ENCODE measurements around the gene ERC2.

The ERC2 gene

GRCh38 chr3:55604846-55605245, 863.4 kb downstream of the ERC2 start:
- Histone ChIP-seq H3K27ac (no peak overlapping the region), H3K9me3 (ENCODE audit: control insufficient read depth, low read length) (no peaks in the 10 kb centered on the region), H3K27me3 (ENCODE audit: control insufficient read depth, insufficient read depth, low read length) (no peaks in the 10 kb centered on the region), H3K4me2 (ENCODE audit: low read length) (no peak overlapping the region), H3K4me3 (ENCODE audit: low read depth, low read length) (no peak overlapping the region), H3K4me1 (no peaks in the 10 kb centered on the region), H3K9ac (no peak overlapping the region), H2AFZ (no peak overlapping the region), H3K36me3 (ENCODE audit: control insufficient read depth, insufficient read depth, low read length) (no peaks in the 10 kb centered on the region), H3K79me2 (no peaks in the 10 kb centered on the region)
- TF ChIP-seq CTCF (IDR thresholded peaks at IDR 0.05) = no peak

GRCh38 chr3:55604402-55604801, 863.9 kb downstream of the ERC2 start:
- no peaks in the 10 kb centered on the region for H3K36me3 ChIP-seq (ENCODE audit: control insufficient read depth, insufficient read depth, low read length)
- no peaks in the 10 kb centered on the region for H3K4me1 ChIP-seq
- no peaks in the 10 kb centered on the region for H3K27me3 ChIP-seq (ENCODE audit: control insufficient read depth, insufficient read depth, low read length)
- no peaks in the 10 kb centered on the region for H3K9me3 ChIP-seq (ENCODE audit: control insufficient read depth, low read length)
- no peak overlapping the region for H3K4me2 ChIP-seq (ENCODE audit: low read length)
- H3K9ac ChIP-seq = no peak overlapping the region
- H3K79me2 ChIP-seq = no peaks in the 10 kb centered on the region
- no peak overlapping the region for H3K27ac ChIP-seq
- no peak for TF ChIP-seq CTCF (IDR thresholded peaks at IDR 0.05)
- no peak overlapping the region for H3K4me3 ChIP-seq (ENCODE audit: low read depth, low read length)
- H2AFZ ChIP-seq = no peak overlapping the region

- no peaks in the 10 kb centered on the region for H3K36me3 ChIP-seq (ENCODE audit: control insufficient read depth, insufficient read depth, low read length)
- no peak overlapping the region for H2AFZ ChIP-seq
- no peak overlapping the region for H3K27ac ChIP-seq
- H3K4me3 ChIP-seq (ENCODE audit: low read depth, low read length) = no peak overlapping the region
- H3K79me2 ChIP-seq = no peaks in the 10 kb centered on the region
- no peaks in the 10 kb centered on the region for H3K27me3 ChIP-seq (ENCODE audit: control insufficient read depth, insufficient read depth, low read length)
- H3K4me2 ChIP-seq (ENCODE audit: low read length) = no peak overlapping the region
- no peaks in the 10 kb centered on the region for H3K4me1 ChIP-seq
- H3K9ac ChIP-seq = no peak overlapping the region
- no peaks in the 10 kb centered on the region for H3K9me3 ChIP-seq (ENCODE audit: control insufficient read depth, low read length)
- no peak for TF ChIP-seq CTCF (IDR thresholded peaks at IDR 0.05)
Observed at GRCh38 chr3:55601366-55602080, 866.7 kb downstream of the ERC2 start.

DNA sequence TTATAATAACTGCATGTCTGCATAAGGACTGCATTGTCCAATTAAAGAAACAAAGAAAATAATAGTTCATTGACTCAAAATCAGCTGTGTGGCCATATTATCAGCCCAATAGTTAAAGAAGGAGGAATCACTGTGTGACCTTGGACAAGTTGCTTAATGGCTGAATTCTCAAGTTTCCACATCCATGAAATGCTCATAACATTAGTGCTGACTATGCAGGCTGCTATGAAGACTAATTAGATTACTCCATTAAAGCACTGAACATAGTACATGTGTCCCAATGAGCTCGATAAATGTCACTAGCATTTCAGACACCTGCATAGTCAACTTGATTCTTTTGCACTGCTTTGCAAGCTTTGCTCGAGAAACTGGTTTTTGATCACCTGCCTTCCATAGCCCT, 870.0 kb downstream of the ERC2 start:
- no peak for TF ChIP-seq CTCF (IDR thresholded peaks at IDR 0.05)
- H3K27ac ChIP-seq = no peak overlapping the region
- no peaks in the 10 kb centered on the region for H3K36me3 ChIP-seq (ENCODE audit: control insufficient read depth, insufficient read depth, low read length)
- H2AFZ ChIP-seq = no peak overlapping the region
- no peaks in the 10 kb centered on the region for H3K79me2 ChIP-seq
- H3K9ac ChIP-seq = no peak overlapping the region
- H3K4me2 ChIP-seq (ENCODE audit: low read length) = no peak overlapping the region
- H3K9me3 ChIP-seq (ENCODE audit: control insufficient read depth, low read length) = no peaks in the 10 kb centered on the region
- H3K27me3 ChIP-seq (ENCODE audit: control insufficient read depth, insufficient read depth, low read length) = no peaks in the 10 kb centered on the region
- H3K4me3 ChIP-seq (ENCODE audit: low read depth, low read length) = no peak overlapping the region
- no peaks in the 10 kb centered on the region for H3K4me1 ChIP-seq

DNA sequence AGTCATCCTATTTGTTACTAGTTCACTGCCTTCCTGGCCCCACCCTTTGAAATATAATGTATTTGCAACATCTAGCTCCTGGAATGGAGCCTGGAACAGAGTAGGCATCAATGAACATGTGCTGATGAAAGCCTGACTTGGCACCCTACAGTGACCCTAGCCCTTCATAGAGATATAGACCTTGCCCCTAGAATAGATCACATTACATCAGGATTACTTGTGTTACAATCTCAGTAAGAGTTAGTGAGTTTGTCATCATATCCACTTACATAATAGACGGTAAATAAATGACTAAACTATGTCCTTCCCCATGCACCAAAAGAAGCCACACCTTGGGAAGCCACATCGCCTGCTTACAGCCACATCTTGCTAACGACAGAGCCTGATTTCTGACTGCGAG, 870.6 kb downstream of the ERC2 start:
- H3K27me3 ChIP-seq (ENCODE audit: control insufficient read depth, insufficient read depth, low read length) = no peaks in the 10 kb centered on the region
- no peak for TF ChIP-seq CTCF (IDR thresholded peaks at IDR 0.05)
- no peaks in the 10 kb centered on the region for H3K36me3 ChIP-seq (ENCODE audit: control insufficient read depth, insufficient read depth, low read length)
- H3K4me1 ChIP-seq = no peaks in the 10 kb centered on the region
- no peak overlapping the region for H3K27ac ChIP-seq
- no peak overlapping the region for H3K9ac ChIP-seq
- no peaks in the 10 kb centered on the region for H3K9me3 ChIP-seq (ENCODE audit: control insufficient read depth, low read length)
- no peak overlapping the region for H3K4me3 ChIP-seq (ENCODE audit: low read depth, low read length)
- no peaks in the 10 kb centered on the region for H3K79me2 ChIP-seq
- H2AFZ ChIP-seq = no peak overlapping the region
- H3K4me2 ChIP-seq (ENCODE audit: low read length) = no peak overlapping the region
